Left renal cortex interstitium (tissue), 4 donors: ENCODE measurements around the gene ITK. TPM values are rescaled to one million over a fixed set of nuclear protein-coding genes. Genes with fewer than 3 reads are reported as not detected.

Source experiments
- DNase-seq, 4 donors: peaks; one replicate each; pipeline ENCODE4 v3.0.0-alpha.2; 2013; ENCODE audit warnings: low read depth in 4 of 4, low spot score in 2 of 4, missing footprints in 1 of 4
- polyA plus RNA-seq, 4 donors: library from polyadenylated mRNA; unstranded; fragments of 120-200 nt; gene quantifications; one replicate each; pipeline ENCODE4 v1.2.1, GENCODE V29; 2013; ENCODE audit not compliant: insufficient read length in 4 of 4

Gene ITK
- polyA plus RNA-seq, 4 donors = 0.22 to 0.40 (median 0.31) TPM

DNA sequence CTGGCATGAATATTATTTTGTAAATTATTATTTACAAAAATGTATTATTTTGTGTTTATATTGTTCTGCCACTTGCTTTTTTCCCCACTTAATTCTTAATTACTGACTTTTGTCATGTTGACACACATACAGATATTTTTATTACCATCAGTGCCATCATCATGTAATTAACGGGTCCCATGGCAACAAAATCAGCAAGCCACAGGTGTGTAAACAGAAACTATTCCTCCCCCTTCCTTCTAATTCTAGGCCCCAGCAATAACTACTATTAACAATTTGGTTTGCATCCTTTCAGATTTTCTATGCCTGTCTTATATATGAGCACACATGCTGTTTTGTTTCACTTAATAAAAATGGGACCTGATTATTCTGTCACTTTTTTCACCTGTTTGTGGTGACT, 114.6 kb downstream of the ITK start:
- no peak for DNase-seq

GRCh38 chr5:157300564-157300963, 119.9 kb downstream of the ITK start:
- DNase-seq = no peak

- DNase-seq = no peak
Measured at GRCh38 chr5:157301066-157301465, 120.4 kb downstream of the ITK start.

DNA sequence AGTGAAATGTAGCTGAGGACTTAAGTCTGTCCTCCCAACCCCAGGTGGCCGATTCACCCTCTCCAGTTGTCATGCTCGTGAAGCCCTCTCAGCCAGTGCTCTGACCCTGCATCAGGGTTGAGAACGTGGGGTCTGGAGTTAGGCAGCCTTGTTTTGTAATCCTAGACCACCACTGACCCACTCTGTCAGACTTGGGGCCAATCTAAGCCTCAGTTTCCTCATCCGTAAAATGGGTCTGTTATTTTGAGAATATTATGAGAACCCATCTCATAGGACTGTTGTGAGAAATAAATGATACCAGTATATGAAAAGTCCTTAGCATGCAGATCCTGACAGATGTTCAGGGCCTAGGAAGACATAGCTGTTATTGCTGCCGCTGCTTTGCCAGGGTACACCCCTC, 122.4 kb downstream of the ITK start:
- DNase-seq = no peak

- DNase-seq = no peak
Measured at GRCh38 chr5:157303667-157304327, 123.2 kb downstream of the ITK start.

Other genes with a start within 250 kb of the ITK start
- under 1 TPM; 0.46 to 0.62 (median 0.56) TPM for gene TIMD4, start 217.6 kb upstream of the ITK start, polyA plus RNA-seq
- gene HAVCR1, start 121.7 kb upstream of the ITK start, polyA plus RNA-seq = 1 to 10 TPM; 1.6 to 3.3 (median 3.2) TPM
- gene HAVCR2, start 71.8 kb upstream of the ITK start, polyA plus RNA-seq = 10 to 100 TPM in 1 of 4 donors, 1 to 10 TPM in 3; 5.5 to 12.9 (median 8.6) TPM
- 10 to 100 TPM; 19.0 to 23.0 (median 22.4) TPM for gene MED7, start 38.0 kb upstream of the ITK start, polyA plus RNA-seq
- not detected for gene GARIN3, start 14.6 kb upstream of the ITK start, polyA plus RNA-seq
- 100 to 1,000 TPM; 101 to 138 (median 116) TPM for gene CYFIP2, start 85.3 kb downstream of the ITK start, polyA plus RNA-seq